ENCODE measurements around the gene NEDD4L.
"Not testable (repeated sequence)": the region's sequence is repeated elsewhere in the genome, so short reads cannot be mapped to it uniquely, and the experiment has no call there.

Gene NEDD4L
- 2.8 to 22.9 (median 6.2) reads per million in 9 experiments for total RNA-seq

DNA sequence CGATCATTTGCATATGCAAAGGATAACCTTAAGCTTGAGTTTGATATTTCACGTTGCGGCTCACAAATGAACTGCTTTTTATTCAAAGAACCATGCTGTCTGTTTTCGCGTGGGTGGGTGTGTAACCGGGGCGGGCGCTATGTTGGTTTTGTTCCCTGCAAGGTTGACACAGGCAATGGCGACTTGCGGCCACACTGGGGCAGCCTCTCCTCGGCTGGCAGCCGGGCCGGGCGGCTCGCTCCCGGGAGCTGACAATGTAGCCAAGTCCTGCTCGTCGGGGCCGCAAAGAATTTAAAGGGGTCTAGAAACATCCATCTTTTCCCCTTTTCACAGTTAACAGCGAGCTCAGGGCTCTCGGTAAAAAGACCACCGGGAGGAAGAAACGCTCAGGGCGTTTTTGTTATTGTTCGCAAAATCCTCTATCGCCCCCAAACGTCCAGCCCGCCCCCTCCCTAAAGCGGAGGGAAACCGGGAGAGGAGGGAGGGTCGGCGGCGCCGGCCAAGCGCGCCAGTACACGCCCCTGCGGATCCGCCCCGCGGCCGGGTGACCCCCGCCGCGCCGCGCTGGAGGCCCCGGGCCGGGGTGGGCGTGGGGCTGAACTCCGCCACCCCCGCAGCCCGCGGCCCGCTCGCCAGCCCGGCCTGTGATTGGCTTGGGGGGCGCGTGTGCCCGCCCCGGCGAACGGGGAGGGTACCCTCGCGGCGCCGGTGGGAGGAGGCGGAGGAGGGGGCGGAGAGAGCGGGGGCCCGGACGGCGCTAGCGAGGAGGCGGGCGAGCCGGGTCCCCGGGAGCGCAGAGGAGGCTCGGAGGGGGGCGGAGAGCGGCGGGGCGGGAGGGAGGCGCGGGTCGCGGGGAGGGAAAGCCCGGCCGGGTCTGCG, at the start of gene NEDD4L:
Gene NEDD4L (plus strand): TSS at position 736 of the 879 bp plus-strand sequence. CDS start 435 bp downstream, outside the sequence.
- Mint-ChIP-seq H3K4me1 (ENCODE audit: low read depth in 2 of 2) (peaks cover 19 to 20% of the 10 kb centered on the region in 2 donors), H3K36me3 (ENCODE audit: insufficient read depth) (peaks cover 12% of the 10 kb centered on the region), H3K4me3 (peak within 1 kb of the TSS; percentile 84 to 97), H3K9me3 (no peaks in the 10 kb centered on the region), H3K27ac (peak within 1 kb of the TSS; percentile 60 to 80), H3K27me3 (peaks cover 24 to 40% of the 10 kb centered on the region in 2 donors)
- ATAC-seq (replicated peaks) (peak; percentile 78), DNase-seq (peak; percentile 47 to 64 (median 62))

DNA sequence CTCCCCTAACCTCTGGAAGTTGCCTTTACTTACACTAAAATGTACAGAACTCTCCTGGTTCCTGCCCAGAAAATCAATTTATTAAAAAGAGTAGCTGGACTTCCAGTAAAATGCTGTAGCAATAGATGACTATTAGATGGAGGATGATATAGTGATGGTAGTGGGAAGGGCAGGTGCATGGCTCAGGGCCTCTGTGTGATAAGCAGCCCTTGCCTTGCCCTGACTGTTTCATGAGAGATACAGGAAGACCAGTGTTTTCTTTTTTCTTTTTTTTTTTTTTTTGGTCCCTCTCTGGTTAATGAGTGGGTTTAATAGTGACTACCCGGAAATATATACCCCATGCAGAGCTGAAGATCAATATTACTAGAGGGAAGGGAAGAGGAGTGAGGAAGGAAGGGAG, 48.7 kb upstream of the NEDD4L start:
- DNase-seq (no peak), ATAC-seq (replicated peaks) (no peak)
- H3K27me3 Mint-ChIP-seq, result peaks cover 11 to 60% of the 10 kb centered on the region in 2 donors
- peaks cover 0 to 1% of the 10 kb centered on the region in 2 donors for H3K9me3 Mint-ChIP-seq
- no peak overlapping the region for H3K27ac Mint-ChIP-seq
- no peaks in the 10 kb centered on the region for H3K36me3 Mint-ChIP-seq (ENCODE audit: insufficient read depth)
- H3K4me1 Mint-ChIP-seq (ENCODE audit: low read depth in 2 of 2), result no peaks in the 10 kb centered on the region
- H3K4me3 Mint-ChIP-seq, result no peak overlapping the region

DNA sequence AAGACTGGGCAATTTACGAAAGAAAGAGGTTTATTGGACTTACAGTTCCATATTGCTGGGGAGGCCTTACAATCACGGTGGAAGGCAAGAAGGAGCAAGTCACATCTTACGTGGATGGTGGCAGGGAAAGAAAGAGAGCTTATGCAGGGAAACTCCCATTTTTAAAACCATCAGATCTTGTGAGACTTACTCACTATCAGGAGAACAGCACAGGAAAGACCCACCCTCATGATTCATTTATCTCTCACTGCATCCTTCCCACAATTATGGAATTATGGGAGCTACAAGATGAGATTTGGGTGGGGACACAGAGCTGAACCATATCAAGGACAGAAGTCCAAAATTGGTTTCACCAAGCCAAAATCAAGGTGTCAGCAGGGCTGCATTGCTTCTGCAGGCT, 47.1 kb upstream of the NEDD4L start:
- ATAC-seq (replicated peaks), result not testable (repeated sequence)

DNA sequence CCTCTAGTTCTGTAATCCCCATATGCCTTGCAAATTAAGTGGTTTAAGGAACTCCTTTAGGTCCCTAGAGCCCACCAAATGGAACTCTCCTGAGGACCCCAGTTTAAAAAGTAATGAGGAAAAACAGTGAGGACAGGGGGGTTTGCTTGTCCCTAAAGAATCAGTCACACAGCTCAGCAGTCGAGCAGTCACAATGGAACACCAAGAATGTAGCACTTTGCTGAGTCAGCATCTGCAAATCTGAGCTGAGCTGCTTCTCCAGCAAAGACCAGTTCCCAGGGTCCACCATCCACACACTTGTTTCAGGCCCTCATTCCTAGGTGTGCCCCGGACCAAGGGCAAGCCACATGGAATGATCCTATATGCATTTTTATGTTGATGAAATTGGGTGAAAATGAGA, 46.2 kb upstream of the NEDD4L start:
- Mint-ChIP-seq H3K36me3 (ENCODE audit: insufficient read depth) (no peaks in the 10 kb centered on the region), H3K9me3 (peaks cover 0 to 1% of the 10 kb centered on the region in 2 donors), H3K4me1 (ENCODE audit: low read depth in 2 of 2) (no peaks in the 10 kb centered on the region), H3K4me3 (no peak overlapping the region), H3K27ac (no peak overlapping the region), H3K27me3 (peaks cover 26 to 41% of the 10 kb centered on the region in 2 donors)
- ATAC-seq (replicated peaks) (no peak), DNase-seq (no peak)

More for the DNA sequence above, 47.1 kb upstream of the NEDD4L start:
- H3K36me3 Mint-ChIP-seq (ENCODE audit: insufficient read depth); H3K4me1 Mint-ChIP-seq (ENCODE audit: low read depth in 2 of 2); H3K27ac Mint-ChIP-seq; DNase-seq; H3K4me3 Mint-ChIP-seq; H3K9me3 Mint-ChIP-seq: not testable (repeated sequence)
- peaks cover 16 to 44% of the 10 kb centered on the region in 2 donors for H3K27me3 Mint-ChIP-seq

DNA sequence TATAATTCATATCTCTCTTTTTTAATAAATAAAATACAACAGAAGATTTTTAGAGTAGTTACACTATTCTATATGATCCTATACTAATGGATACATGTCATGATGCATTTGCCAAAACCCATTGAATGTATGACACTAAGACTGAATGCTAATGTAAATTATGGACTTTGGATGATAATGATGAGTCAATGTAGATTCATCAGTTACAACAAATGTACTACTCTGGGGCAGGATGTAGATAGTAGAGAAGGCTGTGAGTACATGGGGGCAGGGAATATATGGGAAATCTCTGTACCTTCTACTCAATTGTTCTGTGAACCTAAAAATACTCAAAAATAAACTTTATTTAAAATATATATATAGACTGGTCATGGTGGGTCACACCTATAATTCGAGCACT, 45.6 kb upstream of the NEDD4L start:
- Mint-ChIP-seq H3K9me3 (no peaks in the 10 kb centered on the region), H3K27me3 (peaks cover 26 to 41% of the 10 kb centered on the region in 2 donors), H3K4me1 (ENCODE audit: low read depth in 2 of 2) (no peaks in the 10 kb centered on the region), H3K27ac (no peak overlapping the region), H3K36me3 (ENCODE audit: insufficient read depth) (no peaks in the 10 kb centered on the region), H3K4me3 (no peak overlapping the region)
- no peak for DNase-seq
- no peak for ATAC-seq (replicated peaks)

DNA sequence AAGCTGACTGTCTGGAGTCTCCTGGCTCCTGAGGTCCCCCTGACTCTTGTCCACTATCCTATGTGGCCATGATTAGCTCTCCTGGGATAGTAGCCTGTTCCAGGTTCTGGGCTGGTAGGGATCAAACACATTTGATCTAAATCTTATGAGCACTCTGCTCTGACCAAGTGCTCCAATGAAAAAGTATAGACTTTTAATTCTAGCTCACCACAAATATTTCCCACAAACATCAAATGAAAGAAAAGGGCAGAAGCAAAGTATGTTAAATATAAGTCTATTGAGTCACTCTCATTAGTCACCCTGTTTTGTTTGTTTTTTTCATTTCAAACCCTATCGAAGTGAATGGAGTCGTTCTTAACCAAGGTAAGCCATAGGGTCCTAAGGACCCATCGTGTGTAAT, 39.7 kb upstream of the NEDD4L start:
- DNase-seq (no peak), ATAC-seq (replicated peaks) (no peak)
- Mint-ChIP-seq H3K4me1 (ENCODE audit: low read depth in 2 of 2) (no peaks in the 10 kb centered on the region), H3K27me3 (peaks cover 13 to 22% of the 10 kb centered on the region in 2 donors), H3K9me3 (no peaks in the 10 kb centered on the region), H3K4me3 (no peak overlapping the region), H3K36me3 (ENCODE audit: insufficient read depth) (no peaks in the 10 kb centered on the region), H3K27ac (no peak overlapping the region)

DNA sequence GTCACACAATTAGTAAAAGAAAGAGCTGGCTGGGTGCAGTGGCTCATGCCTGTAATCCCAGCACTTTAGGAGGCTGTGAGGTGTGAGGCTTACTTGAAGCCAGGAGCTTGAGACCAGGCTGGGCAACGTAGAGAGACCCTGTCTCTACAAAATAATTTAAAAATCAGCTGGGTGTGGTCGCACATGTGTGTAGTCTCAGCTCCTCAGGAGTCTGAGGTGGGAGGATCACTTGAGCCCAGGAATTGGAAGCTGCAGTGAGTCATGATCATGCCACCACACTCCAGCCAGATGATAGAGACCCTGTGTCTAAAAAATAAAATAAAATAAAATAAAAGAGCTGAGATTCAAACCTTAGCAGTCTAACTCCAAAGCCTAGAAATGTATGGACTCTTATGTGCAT, 39.0 kb upstream of the NEDD4L start:
- Mint-ChIP-seq H3K27me3 (peaks cover 17 to 22% of the 10 kb centered on the region in 2 donors), H3K4me3 (no peak overlapping the region), H3K4me1 (ENCODE audit: low read depth in 2 of 2) (no peaks in the 10 kb centered on the region), H3K36me3 (ENCODE audit: insufficient read depth) (no peaks in the 10 kb centered on the region), H3K9me3 (no peaks in the 10 kb centered on the region), H3K27ac (no peak overlapping the region)
- ATAC-seq (replicated peaks) (no peak), DNase-seq (no peak)

DNA sequence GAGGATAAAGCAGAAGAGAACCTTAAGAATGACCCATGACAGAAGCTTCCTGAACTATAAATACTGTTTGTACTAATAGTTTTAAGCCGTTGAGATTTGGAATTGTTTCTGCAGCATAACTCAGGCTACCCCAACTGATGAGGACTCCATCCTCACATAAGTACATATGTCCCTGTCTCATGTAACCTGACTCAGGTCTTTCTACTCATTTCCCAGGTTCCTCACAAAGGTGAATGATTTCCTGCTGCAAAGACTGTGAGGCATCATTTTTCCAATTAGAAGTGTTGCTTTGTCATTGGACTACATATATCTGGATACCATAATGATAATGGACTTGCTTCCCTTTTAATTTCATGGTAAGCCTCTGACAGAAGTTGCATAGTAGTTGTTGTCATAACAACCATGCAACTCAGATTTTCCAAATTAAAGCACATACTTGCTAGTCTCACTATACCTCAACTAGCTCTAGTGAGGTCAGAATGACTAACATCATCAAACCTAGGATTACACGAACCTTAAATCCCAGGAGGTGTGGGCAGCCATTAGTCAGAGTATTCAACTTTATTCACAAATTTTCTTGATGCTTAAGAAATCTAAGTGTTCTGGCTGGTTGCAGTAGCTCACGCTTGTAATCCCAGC, 38.0 kb upstream of the NEDD4L start:
- DNase-seq, result no peak
- Mint-ChIP-seq H3K27me3 (peaks cover 23 to 27% of the 10 kb centered on the region in 2 donors), H3K4me1 (ENCODE audit: low read depth in 2 of 2) (no peaks in the 10 kb centered on the region), H3K36me3 (ENCODE audit: insufficient read depth) (no peaks in the 10 kb centered on the region), H3K27ac (no peak overlapping the region), H3K4me3 (no peak overlapping the region), H3K9me3 (no peaks in the 10 kb centered on the region)
- ATAC-seq (replicated peaks), result no peak

DNA sequence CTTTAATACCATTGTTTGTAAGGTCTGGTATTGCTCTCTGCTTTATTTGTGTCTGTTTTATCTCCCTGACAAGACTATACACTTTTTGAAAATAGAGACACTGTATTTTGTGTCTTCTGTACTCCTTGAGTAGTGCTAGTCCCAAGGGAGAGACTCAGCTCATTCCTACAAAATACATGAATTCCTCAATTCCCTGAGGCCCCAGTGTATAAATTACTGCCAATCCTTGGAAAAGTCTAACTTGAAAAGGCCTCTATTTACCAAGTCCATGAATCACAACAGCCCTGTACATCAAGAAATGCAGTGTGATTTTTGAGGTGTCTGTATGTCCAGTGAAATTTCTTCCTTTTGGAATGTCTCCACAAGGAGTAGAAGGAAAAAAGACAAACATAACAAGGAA, 34.9 kb upstream of the NEDD4L start:
- Mint-ChIP-seq H3K27ac (no peak overlapping the region), H3K9me3 (no peaks in the 10 kb centered on the region)

DNA sequence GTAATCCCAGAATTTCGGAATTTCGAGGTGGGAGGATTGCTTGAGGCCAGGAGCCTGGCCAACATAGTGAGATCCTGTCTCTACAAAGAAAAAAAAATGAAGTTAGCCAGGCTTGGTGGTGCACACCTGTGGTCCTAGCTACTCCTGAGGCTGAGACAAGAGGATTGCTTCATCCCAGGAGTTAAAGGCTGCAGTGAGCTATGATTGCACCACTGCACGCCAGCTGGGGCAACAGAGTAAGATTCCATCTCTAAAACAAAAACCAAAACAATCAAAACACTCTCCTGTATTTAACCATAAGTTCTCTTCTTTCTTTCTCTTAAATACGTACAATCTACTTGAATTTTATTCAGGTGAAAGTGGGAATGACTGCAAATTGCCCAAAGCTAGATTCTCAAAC, 33.8 kb upstream of the NEDD4L start:
- Mint-ChIP-seq H3K27ac (no peak overlapping the region), H3K4me3 (no peak overlapping the region), H3K36me3 (ENCODE audit: insufficient read depth) (no peaks in the 10 kb centered on the region), H3K4me1 (ENCODE audit: low read depth in 2 of 2) (no peaks in the 10 kb centered on the region), H3K9me3 (no peaks in the 10 kb centered on the region), H3K27me3 (peaks cover 7 to 23% of the 10 kb centered on the region in 2 donors)
- no peak for ATAC-seq (replicated peaks)
- DNase-seq, result no peak

More for the DNA sequence above, 34.9 kb upstream of the NEDD4L start:
- H3K27me3 Mint-ChIP-seq, result peaks cover 9 to 19% of the 10 kb centered on the region in 2 donors
- H3K36me3 Mint-ChIP-seq (ENCODE audit: insufficient read depth), result no peaks in the 10 kb centered on the region
- H3K4me1 Mint-ChIP-seq (ENCODE audit: low read depth in 2 of 2), result no peaks in the 10 kb centered on the region
- DNase-seq (no peak), ATAC-seq (replicated peaks) (no peak)
- no peak overlapping the region for H3K4me3 Mint-ChIP-seq

DNA sequence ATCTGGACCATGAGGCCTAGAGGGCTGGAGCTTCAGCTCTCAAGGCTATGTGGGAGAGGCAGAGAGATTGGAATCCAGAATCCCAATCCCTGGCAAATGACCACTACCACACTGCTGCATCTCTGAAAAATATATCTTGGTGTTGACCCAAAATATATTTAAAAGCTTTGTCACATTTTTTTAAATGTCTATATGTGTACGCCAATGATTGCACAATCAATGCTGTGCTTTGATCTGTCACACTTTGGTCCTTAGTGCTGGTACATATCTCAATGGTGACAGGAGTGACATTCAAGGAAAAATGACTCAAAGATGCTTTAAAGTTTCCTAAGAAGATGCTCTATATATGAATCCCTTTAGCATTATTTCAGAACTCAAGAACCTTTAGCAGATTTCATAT, 31.7 kb upstream of the NEDD4L start:
- Mint-ChIP-seq H3K36me3 (ENCODE audit: insufficient read depth) (no peaks in the 10 kb centered on the region), H3K4me1 (ENCODE audit: low read depth in 2 of 2) (no peaks in the 10 kb centered on the region), H3K4me3 (no peak overlapping the region), H3K27ac (no peak overlapping the region), H3K9me3 (peaks cover 3 to 6% of the 10 kb centered on the region in 2 donors), H3K27me3 (peaks cover 21 to 33% of the 10 kb centered on the region in 2 donors)
- no peak for DNase-seq
- no peak for ATAC-seq (replicated peaks)

DNA sequence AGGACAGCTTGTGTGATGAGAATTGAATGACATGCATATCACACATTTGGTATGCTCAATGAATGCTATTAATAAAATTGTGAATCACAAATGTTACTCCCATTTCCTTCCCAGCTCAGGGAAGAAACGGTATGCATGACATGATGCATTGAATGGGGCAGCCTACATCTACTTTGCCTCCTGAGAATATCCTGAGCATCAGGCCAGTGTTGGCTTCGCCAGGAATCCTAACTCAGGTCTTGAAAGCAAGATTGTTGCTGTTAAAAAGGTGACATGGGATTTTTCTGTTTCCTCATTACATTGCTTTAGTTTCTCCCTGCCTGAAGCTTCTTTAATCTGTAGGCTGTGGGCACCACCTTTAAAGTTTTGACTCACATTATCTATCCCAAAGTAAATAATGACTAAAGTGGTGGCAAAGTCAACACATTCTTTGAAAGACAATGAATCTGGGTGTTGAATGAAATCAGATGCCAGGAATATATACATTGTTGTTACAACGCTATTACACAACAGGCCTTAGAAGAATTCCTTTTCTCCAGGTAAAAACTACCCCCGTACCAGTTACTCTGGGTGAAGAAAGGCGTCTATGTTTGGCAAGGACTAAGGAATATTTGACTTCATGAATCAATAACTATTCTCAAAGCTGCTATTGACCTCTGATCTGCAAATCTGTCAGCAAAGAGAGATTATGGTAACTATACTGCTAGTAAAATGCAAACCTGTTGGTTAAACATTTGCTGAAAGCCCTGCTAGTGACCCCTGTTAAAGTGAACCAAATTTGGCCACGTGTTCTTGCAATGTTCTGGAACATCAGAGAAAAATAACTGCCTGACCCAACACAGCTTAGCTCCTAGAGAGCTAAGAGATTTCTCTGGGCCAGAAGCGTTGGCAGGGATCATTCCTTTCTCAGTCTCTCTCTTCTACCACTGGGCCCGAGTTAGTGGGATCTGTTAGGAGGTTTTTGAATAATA, 30.5 kb upstream of the NEDD4L start:
- Mint-ChIP-seq H3K4me1 (ENCODE audit: low read depth in 2 of 2) (no peaks in the 10 kb centered on the region), H3K4me3 (no peak overlapping the region), H3K27ac (no peak overlapping the region), H3K27me3 (peaks cover 21 to 35% of the 10 kb centered on the region in 2 donors), H3K36me3 (ENCODE audit: insufficient read depth) (no peaks in the 10 kb centered on the region), H3K9me3 (peaks cover 3 to 6% of the 10 kb centered on the region in 2 donors)
- DNase-seq (no peak), ATAC-seq (replicated peaks) (no peak)
